GM23338 (cell line): Measurements from ENCODE around the gene STX10. TPM values are rescaled to one million over a fixed set of nuclear protein-coding genes. Genes with fewer than 3 reads are reported as not detected.

Experiments used
- ATAC-seq: fragments of 200-7000 bp; cut with Tn5 transposase; 3 replicates; pipeline ENCODE4 v1.9.1; 2020
- DNase-seq: peaks from one replicate; pipeline ENCODE4 v3.0.0-alpha.2; 2015; ENCODE audit warnings: low spot score
- H2AFZ ChIP-seq: fragments of 200-600 bp; sonication (generic); 2 replicates; pipeline ENCODE4 v1.8.0; 2016; ENCODE audit warnings: antibody characterized with exemption, mild to moderate bottlenecking, moderate library complexity
- H3F3A ChIP-seq: fragments of 200-600 bp; sonication (generic); replicated peaks from 2 replicates; pipeline ENCODE4 v1.8.0; 2017; ENCODE audit warnings: antibody characterized with exemption, mixed run types, low read depth
- H3K27ac ChIP-seq: fragments of 200-600 bp; sonication (generic); 2 replicates; pipeline ENCODE4 v1.6.1; 2016; ENCODE audit warnings: low read depth
- H3K27me3 ChIP-seq: fragments of 200-600 bp; sonication (generic); 2 replicates; pipeline ENCODE4 v1.8.0; 2016; ENCODE audit warnings: mild to moderate bottlenecking, mixed run types, moderate library complexity; ENCODE audit not compliant: insufficient read depth
- H3K36me3 ChIP-seq: fragments of 200-600 bp; sonication (generic); 2 replicates; pipeline ENCODE4 v1.8.0; 2016; ENCODE audit warnings: mild to moderate bottlenecking; ENCODE audit not compliant: insufficient read depth
- H3K4me1 ChIP-seq: fragments of 200-600 bp; sonication (generic); 2 replicates; pipeline ENCODE4 v1.8.0; 2016; ENCODE audit warnings: mild to moderate bottlenecking, moderate library complexity; ENCODE audit not compliant: insufficient read depth
- H3K4me2 ChIP-seq: fragments of 200-600 bp; sonication (generic); 2 replicates; pipeline ENCODE4 v1.7.1; 2017; ENCODE audit warnings: mixed run types
- H3K4me3 ChIP-seq: fragments of 200-600 bp; sonication (generic); 2 replicates; pipeline ENCODE4 v1.6.1; 2016; ENCODE audit warnings: mixed run types
- H3K79me2 ChIP-seq: fragments of 200-600 bp; sonication (generic); replicated peaks from 2 replicates; pipeline ENCODE4 v1.8.0; 2017; ENCODE audit warnings: mild to moderate bottlenecking; ENCODE audit not compliant: insufficient read depth
- H3K9me2 ChIP-seq: fragments of 200-600 bp; sonication (generic); 2 replicates; pipeline ENCODE4 v1.8.0; 2017; ENCODE audit not compliant: insufficient read depth
- H4K20me1 ChIP-seq: fragments of 200-600 bp; sonication (generic); replicated peaks from 2 replicates; pipeline ENCODE4 v1.8.0; 2017; ENCODE audit warnings: mild to moderate bottlenecking; ENCODE audit not compliant: insufficient read depth
- H3K27ac Mint-ChIP-seq: 2 replicates; pipeline ENCODE4 v1.8.0; 2020; ENCODE audit warnings: inconsistent platforms, mild to moderate bottlenecking, moderate library complexity, mixed read lengths
- H3K27me3 Mint-ChIP-seq: 3 replicates; pipeline ENCODE4 v1.8.0; 2022; ENCODE audit warnings: low read depth, mild to moderate bottlenecking, moderate library complexity, mixed read lengths, inconsistent platforms; ENCODE audit not compliant: insufficient read depth, poor library complexity
- H3K36me3 Mint-ChIP-seq: 3 replicates; pipeline ENCODE4 v1.8.0; 2021; ENCODE audit warnings: low read depth, mild to moderate bottlenecking, inconsistent platforms, moderate library complexity, mixed read lengths
- H3K4me1 Mint-ChIP-seq: 3 replicates; pipeline ENCODE4 v1.8.0; 2020; ENCODE audit warnings: mild to moderate bottlenecking, inconsistent platforms, mixed read lengths
- H3K4me3 Mint-ChIP-seq: 3 replicates; pipeline ENCODE4 v1.8.0; 2021; ENCODE audit warnings: moderate library complexity, mild to moderate bottlenecking, inconsistent platforms, mixed read lengths
- H3K9me3 Mint-ChIP-seq: 3 replicates; pipeline ENCODE4 v1.8.0; 2020; ENCODE audit warnings: moderate library complexity, mild to moderate bottlenecking, inconsistent platforms, mixed read lengths
- CREB1 ChIP-seq: fragments of 250-450 bp; sonication (Bioruptor Pico); IDR thresholded peaks from 2 replicates; pipeline ENCODE4 v1.5.0; 2020; ENCODE audit warnings: low read depth, mild to moderate bottlenecking, moderate library complexity
- EZH2 ChIP-seq: fragments of 200-600 bp; sonication (generic); IDR thresholded peaks from one replicate; pipeline ENCODE4 v1.8.0; 2017; ENCODE audit warnings: antibody characterized with exemption, mild to moderate bottlenecking, low read depth; ENCODE audit not compliant: unreplicated experiment
- EZH2phosphoT487 ChIP-seq: fragments of 200-600 bp; sonication (generic); IDR thresholded peaks from one replicate; pipeline ENCODE4 v1.8.1; 2018; ENCODE audit warnings: antibody characterized with exemption; ENCODE audit not compliant: unreplicated experiment
- JUNB ChIP-seq: IDR thresholded peaks from one replicate; pipeline ENCODE4 v1.6.1; 2016; ENCODE audit warnings: antibody characterized with exemption; ENCODE audit not compliant: unreplicated experiment
- NANOG ChIP-seq: IDR thresholded peaks from 2 replicates; pipeline ENCODE4 v1.6.1; 2016; ENCODE audit warnings: antibody characterized with exemption, borderline replicate concordance
- POLR2AphosphoS5 ChIP-seq: IDR thresholded peaks from 2 replicates; pipeline ENCODE4 v1.6.1; 2016; ENCODE audit warnings: antibody characterized with exemption, low read depth
- STAT1 ChIP-seq: IDR thresholded peaks from one replicate; pipeline ENCODE4 v1.6.1; 2016; ENCODE audit warnings: antibody characterized with exemption; ENCODE audit not compliant: unreplicated experiment
- ZNF114 ChIP-seq: fragments of 250-450 bp; sonication (Bioruptor Pico); IDR thresholded peaks from 2 replicates; pipeline ENCODE4 v1.5.0; 2020; ENCODE audit warnings: mild to moderate bottlenecking, moderate library complexity
- ZNF331 ChIP-seq: fragments of 250-450 bp; sonication (Bioruptor Pico); IDR thresholded peaks from 2 replicates; pipeline ENCODE4 v1.5.0; 2020; ENCODE audit warnings: low read depth, mild to moderate bottlenecking, moderate library complexity
- polyA plus RNA-seq: library from polyadenylated mRNA; unstranded; fragments of >200 nt; fragmentation: Nextera tagmentation; extraction: Ambion mirVana; gene quantifications from 2 replicates; pipeline ENCODE4 v1.2.1, GENCODE V29; 2016
- total RNA-seq: library from RNA; depleted of rRNA; stranded (reverse); fragments of >200 nt; shearing (Covaris generic); gene quantifications from 2 replicates; pipeline ENCODE4 v1.2.3, GENCODE V29; 2014
- TF ChIP-seq, protein P1 (sequence below): fragments of 250-450 bp; sonication (Bioruptor Pico); IDR thresholded peaks from 2 replicates; pipeline ENCODE4 v1.5.0; 2020; ENCODE audit warnings: mild to moderate bottlenecking, moderate library complexity
- TF ChIP-seq, protein P2 (sequence below): IDR thresholded peaks from one replicate; pipeline ENCODE4 v1.6.1; 2018; ENCODE audit warnings: antibody characterized with exemption; ENCODE audit not compliant: unreplicated experiment
- TF ChIP-seq, protein P3 (sequence below), 2 experiments: fragments of 200-600 bp in 1 of 2; sonication (generic) in 1 of 2; conservative IDR thresholded peaks; 2 replicates each; pipeline versions ENCODE4 v1.5.1 to v1.6.1; 2016 to 2017; ENCODE audit warnings: antibody characterized with exemption in 2 of 2, low read depth in 2 of 2, mild to moderate bottlenecking in 2 of 2, moderate library complexity in 1 of 2
- TF ChIP-seq, protein P4 (sequence below): IDR thresholded peaks from 2 replicates; pipeline ENCODE4 v1.6.1; 2016; ENCODE audit warnings: antibody characterized with exemption

Gene STX10
- total and polyA plus RNA-seq, 2 experiments from 2014 or later: 42.8 to 55.9 TPM

DNA sequence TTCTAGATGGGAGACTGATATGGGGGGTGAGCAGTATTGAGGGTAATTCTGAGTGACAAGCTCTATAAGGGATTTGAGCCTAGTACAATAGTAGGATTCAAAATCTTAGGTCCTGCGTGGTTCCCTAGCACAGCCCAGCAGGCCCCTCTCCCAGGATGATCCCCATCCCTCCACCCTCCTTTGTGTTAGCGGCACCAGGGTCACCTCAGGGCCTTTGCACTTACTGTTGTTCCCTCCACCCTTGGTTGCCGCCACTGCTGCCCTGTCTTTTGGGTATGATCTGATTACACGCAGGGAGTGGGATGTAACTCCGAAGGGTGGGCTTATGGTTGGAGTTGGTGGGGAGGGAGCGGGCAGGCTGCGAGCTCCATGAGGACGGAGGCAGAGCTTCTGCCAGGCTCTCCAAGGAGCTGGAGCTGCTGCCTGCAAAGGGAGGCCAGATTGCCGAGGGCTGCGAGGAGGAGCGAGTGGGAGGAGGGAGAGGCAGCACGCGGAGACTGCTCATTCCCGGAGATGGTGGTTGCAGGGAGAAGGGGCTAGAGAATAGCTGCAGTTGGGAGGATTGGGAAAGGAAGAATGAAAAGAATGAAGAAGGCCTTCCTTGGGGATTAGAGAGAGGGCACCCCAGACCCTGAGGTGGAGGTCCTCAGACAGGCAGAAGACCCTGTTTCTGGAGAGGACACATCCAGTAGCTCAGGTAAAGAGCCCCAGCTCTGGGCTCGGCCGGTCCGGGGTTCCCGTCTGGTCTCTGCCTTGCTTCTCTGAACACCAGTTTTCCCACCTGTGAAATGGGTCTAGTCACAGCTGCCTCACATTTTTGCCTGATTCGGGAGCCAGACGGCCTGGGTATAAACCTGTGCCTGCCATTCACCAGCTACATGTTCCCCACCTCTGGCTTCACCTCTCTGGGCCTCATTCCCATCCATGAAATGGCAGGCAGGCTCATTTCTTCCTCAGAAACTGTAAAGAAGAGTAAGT lies 26.9 kb downstream of the STX10 start:
- peaks cover 47% of the 10 kb centered on the region for H3K4me1 Mint-ChIP-seq
- DNase-seq (no peak), ATAC-seq (no peak)
- Histone ChIP-seq H3K4me3 (no peak overlapping the region), H3K4me1 (peaks cover 24% of the 10 kb centered on the region), H4K20me1 (peaks cover 87% of the 10 kb centered on the region), H2AFZ (no peak overlapping the region), H3K4me2 (no peak overlapping the region), H3K27me3 (no peaks in the 10 kb centered on the region), H3K27ac (0 out of 2 replicates have a peak overlapping the region, but pooled peaks have one; percentile 50), H3F3A (peaks cover 3% of the 10 kb centered on the region), H3K36me3 (no peaks in the 10 kb centered on the region), H3K79me2 (peaks cover 98% of the 10 kb centered on the region), H3K9me2 (no peaks in the 10 kb centered on the region)
- H3K27me3 Mint-ChIP-seq: peaks cover 23% of the 10 kb centered on the region
- H3K27ac Mint-ChIP-seq: 0 out of 2 replicates have a peak overlapping the region, but pooled peaks have one; percentile 40
- H3K36me3 Mint-ChIP-seq: peaks cover 39% of the 10 kb centered on the region
- peak overlapping the region; percentile 28; the same call in 1 of the 3 replicates for H3K4me3 Mint-ChIP-seq
- TF ChIP-seq ZNF114 (CRISPR knock-in tag) (no peak), JUNB (no peak), EZH2phosphoT487 (no peak), POLR2AphosphoS5 (no peak), STAT1 (no peak), CREB1 (CRISPR knock-in tag) (no peak), NANOG (no peak), EZH2 (no peak), ZNF331 (no peak)
- TF ChIP-seq, protein P1, sequence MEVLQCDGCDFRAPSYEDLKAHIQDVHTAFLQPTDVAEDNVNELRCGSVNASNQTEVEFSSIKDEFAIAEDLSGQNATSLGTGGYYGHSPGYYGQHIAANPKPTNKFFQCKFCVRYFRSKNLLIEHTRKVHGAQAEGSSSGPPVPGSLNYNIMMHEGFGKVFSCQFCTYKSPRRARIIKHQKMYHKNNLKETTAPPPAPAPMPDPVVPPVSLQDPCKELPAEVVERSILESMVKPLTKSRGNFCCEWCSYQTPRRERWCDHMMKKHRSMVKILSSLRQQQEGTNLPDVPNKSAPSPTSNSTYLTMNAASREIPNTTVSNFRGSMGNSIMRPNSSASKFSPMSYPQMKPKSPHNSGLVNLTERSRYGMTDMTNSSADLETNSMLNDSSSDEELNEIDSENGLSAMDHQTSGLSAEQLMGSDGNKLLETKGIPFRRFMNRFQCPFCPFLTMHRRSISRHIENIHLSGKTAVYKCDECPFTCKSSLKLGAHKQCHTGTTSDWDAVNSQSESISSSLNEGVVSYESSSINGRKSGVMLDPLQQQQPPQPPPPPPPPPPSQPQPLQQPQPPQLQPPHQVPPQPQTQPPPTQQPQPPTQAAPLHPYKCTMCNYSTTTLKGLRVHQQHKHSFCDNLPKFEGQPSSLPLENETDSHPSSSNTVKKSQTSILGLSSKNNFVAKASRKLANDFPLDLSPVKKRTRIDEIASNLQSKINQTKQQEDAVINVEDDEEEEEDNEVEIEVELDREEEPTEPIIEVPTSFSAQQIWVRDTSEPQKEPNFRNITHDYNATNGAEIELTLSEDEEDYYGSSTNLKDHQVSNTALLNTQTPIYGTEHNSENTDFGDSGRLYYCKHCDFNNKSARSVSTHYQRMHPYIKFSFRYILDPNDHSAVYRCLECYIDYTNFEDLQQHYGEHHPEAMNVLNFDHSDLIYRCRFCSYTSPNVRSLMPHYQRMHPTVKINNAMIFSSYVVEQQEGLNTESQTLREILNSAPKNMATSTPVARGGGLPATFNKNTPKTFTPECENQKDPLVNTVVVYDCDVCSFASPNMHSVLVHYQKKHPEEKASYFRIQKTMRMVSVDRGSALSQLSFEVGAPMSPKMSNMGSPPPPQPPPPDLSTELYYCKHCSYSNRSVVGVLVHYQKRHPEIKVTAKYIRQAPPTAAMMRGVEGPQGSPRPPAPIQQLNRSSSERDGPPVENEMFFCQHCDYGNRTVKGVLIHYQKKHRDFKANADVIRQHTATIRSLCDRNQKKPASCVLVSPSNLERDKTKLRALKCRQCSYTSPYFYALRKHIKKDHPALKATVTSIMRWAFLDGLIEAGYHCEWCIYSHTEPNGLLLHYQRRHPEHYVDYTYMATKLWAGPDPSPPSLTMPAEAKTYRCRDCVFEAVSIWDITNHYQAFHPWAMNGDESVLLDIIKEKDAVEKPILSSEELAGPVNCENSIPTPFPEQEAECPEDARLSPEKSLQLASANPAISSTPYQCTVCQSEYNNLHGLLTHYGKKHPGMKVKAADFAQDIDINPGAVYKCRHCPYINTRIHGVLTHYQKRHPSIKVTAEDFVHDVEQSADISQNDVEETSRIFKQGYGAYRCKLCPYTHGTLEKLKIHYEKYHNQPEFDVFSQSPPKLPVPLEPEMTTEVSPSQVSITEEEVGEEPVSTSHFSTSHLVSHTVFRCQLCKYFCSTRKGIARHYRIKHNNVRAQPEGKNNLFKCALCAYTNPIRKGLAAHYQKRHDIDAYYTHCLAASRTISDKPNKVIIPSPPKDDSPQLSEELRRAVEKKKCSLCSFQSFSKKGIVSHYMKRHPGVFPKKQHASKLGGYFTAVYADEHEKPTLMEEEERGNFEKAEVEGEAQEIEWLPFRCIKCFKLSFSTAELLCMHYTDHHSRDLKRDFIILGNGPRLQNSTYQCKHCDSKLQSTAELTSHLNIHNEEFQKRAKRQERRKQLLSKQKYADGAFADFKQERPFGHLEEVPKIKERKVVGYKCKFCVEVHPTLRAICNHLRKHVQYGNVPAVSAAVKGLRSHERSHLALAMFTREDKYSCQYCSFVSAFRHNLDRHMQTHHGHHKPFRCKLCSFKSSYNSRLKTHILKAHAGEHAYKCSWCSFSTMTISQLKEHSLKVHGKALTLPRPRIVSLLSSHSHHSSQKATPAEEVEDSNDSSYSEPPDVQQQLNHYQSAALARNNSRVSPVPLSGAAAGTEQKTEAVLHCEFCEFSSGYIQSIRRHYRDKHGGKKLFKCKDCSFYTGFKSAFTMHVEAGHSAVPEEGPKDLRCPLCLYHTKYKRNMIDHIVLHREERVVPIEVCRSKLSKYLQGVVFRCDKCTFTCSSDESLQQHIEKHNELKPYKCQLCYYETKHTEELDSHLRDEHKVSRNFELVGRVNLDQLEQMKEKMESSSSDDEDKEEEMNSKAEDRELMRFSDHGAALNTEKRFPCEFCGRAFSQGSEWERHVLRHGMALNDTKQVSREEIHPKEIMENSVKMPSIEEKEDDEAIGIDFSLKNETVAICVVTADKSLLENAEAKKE (CRISPR knock-in tag): no peak
- TF ChIP-seq, protein P2, sequence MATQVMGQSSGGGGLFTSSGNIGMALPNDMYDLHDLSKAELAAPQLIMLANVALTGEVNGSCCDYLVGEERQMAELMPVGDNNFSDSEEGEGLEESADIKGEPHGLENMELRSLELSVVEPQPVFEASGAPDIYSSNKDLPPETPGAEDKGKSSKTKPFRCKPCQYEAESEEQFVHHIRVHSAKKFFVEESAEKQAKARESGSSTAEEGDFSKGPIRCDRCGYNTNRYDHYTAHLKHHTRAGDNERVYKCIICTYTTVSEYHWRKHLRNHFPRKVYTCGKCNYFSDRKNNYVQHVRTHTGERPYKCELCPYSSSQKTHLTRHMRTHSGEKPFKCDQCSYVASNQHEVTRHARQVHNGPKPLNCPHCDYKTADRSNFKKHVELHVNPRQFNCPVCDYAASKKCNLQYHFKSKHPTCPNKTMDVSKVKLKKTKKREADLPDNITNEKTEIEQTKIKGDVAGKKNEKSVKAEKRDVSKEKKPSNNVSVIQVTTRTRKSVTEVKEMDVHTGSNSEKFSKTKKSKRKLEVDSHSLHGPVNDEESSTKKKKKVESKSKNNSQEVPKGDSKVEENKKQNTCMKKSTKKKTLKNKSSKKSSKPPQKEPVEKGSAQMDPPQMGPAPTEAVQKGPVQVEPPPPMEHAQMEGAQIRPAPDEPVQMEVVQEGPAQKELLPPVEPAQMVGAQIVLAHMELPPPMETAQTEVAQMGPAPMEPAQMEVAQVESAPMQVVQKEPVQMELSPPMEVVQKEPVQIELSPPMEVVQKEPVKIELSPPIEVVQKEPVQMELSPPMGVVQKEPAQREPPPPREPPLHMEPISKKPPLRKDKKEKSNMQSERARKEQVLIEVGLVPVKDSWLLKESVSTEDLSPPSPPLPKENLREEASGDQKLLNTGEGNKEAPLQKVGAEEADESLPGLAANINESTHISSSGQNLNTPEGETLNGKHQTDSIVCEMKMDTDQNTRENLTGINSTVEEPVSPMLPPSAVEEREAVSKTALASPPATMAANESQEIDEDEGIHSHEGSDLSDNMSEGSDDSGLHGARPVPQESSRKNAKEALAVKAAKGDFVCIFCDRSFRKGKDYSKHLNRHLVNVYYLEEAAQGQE: no peak
- TF ChIP-seq, protein P3, sequence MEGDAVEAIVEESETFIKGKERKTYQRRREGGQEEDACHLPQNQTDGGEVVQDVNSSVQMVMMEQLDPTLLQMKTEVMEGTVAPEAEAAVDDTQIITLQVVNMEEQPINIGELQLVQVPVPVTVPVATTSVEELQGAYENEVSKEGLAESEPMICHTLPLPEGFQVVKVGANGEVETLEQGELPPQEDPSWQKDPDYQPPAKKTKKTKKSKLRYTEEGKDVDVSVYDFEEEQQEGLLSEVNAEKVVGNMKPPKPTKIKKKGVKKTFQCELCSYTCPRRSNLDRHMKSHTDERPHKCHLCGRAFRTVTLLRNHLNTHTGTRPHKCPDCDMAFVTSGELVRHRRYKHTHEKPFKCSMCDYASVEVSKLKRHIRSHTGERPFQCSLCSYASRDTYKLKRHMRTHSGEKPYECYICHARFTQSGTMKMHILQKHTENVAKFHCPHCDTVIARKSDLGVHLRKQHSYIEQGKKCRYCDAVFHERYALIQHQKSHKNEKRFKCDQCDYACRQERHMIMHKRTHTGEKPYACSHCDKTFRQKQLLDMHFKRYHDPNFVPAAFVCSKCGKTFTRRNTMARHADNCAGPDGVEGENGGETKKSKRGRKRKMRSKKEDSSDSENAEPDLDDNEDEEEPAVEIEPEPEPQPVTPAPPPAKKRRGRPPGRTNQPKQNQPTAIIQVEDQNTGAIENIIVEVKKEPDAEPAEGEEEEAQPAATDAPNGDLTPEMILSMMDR (conservative IDR thresholded peaks at IDR 0.05; ENCODE audit: low read depth in 2 of 2): no peak
- TF ChIP-seq, protein P4, sequence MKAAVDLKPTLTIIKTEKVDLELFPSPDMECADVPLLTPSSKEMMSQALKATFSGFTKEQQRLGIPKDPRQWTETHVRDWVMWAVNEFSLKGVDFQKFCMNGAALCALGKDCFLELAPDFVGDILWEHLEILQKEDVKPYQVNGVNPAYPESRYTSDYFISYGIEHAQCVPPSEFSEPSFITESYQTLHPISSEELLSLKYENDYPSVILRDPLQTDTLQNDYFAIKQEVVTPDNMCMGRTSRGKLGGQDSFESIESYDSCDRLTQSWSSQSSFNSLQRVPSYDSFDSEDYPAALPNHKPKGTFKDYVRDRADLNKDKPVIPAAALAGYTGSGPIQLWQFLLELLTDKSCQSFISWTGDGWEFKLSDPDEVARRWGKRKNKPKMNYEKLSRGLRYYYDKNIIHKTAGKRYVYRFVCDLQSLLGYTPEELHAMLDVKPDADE: no peak
- H3K9me3 Mint-ChIP-seq: no peaks in the 10 kb centered on the region; the same call in 2 of the 3 replicates
